ENCODE data around the gene ZDHHC14. TPM values are rescaled to one million over a fixed set of nuclear protein-coding genes. Genes with fewer than 3 reads are reported as not detected.

Gene ZDHHC14
- total RNA-seq, 2 experiments from 2014 or later = 1.7 to 2.5 TPM

DNA sequence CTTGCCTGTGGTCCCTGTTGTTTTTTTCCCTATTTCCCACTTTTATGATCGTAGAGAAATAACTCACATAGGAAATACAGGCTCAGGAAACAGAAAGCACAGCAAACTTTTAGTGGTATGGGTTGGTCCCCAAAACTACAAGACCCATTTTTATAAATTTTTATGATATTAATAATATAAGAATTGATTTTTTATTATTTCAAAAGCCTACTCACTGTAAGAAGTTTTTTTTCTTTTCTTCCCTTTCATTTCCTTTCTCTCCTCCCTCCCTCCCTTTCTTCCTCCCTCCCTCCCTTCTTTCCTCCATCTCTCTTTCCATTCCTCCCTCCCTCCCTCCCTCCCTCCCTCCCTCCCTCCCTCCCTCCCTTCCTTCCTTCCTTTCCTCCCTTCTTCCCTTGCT, 141.5 kb downstream of the ZDHHC14 start:
- no peaks in the 10 kb centered on the region for H3K9me3 Mint-ChIP-seq

DNA sequence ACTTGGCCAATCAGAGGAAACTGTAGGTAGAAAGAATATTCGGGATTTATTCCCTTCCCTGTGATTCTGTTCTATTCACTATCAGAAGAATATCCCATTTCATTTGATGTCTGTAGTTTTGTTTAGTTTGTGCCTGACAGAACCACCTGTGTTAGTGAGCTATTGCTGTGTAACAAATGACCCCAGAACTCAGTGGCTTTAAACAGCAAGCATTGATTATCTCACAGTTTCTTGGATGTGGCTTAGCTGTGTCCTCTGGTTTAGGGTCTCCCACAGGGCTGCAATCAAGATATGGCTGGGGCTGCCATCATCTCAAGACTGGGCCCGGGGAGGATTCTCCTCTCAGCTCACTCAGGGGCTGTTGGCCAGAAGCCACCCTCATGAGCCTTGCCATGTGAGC, 143.7 kb downstream of the ZDHHC14 start:
- no peaks in the 10 kb centered on the region for H3K36me3 Mint-ChIP-seq (ENCODE audit: low read depth)
- no peak overlapping the region for H3K27ac Mint-ChIP-seq
- intact Hi-C loops (cut with micrococcal nuclease) = no loop called here

More for the DNA sequence above, 141.5 kb downstream of the ZDHHC14 start:
- intact Hi-C loops (cut with micrococcal nuclease) = no loop called here
- ATAC-seq = no peak
- Mint-ChIP-seq H3K27ac (no peak overlapping the region), H3K4me1 (ENCODE audit: low read depth) (peaks cover 6% of the 10 kb centered on the region), H3K4me3 (no peak overlapping the region), H3K27me3 (no peaks in the 10 kb centered on the region), H3K36me3 (ENCODE audit: low read depth) (no peaks in the 10 kb centered on the region)
- ChIA-PET POLR2A (no interaction called here), CTCF (interaction anchor here (1.3 kb wide), 1 partner anchor 74 kb away, joined by 3 read pairs; no protein-coding TSS in a partner anchor)
- TF ChIP-seq, protein P1, sequence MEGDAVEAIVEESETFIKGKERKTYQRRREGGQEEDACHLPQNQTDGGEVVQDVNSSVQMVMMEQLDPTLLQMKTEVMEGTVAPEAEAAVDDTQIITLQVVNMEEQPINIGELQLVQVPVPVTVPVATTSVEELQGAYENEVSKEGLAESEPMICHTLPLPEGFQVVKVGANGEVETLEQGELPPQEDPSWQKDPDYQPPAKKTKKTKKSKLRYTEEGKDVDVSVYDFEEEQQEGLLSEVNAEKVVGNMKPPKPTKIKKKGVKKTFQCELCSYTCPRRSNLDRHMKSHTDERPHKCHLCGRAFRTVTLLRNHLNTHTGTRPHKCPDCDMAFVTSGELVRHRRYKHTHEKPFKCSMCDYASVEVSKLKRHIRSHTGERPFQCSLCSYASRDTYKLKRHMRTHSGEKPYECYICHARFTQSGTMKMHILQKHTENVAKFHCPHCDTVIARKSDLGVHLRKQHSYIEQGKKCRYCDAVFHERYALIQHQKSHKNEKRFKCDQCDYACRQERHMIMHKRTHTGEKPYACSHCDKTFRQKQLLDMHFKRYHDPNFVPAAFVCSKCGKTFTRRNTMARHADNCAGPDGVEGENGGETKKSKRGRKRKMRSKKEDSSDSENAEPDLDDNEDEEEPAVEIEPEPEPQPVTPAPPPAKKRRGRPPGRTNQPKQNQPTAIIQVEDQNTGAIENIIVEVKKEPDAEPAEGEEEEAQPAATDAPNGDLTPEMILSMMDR (IDR thresholded peaks at IDR 0.05) = no peak
- DNase-seq = no peak

DNA sequence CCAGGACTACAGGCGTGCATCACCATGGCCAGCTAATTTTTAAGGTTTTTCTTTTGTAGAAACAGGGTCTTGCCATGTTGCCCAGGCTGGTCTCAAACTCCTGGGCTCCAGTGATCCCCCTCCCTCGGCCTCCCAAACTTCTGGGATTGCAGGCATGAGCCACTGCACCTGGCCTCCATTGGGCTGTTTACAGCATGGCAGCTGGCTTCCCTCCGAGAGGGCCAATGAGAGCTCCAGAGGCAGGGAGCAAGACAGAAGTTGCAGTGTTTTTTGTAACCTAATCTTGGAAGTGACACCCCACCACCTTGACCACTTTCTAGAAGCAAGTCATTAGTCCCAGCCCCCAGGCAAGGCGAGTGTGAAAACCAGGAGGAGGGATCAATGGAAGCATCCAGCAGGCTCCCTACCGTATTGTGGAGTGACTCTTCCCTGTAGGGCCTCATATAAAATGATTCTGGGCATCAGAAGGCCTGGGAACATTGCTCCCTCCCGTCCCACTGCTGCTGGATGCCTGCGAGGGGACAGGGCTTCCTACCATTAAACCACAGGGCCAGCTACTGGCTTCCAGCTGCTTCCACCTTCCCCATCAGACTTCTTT, 144.4 kb downstream of the ZDHHC14 start:
- no peak overlapping the region for H3K4me3 Mint-ChIP-seq
- H3K4me1 Mint-ChIP-seq (ENCODE audit: low read depth) = peaks cover 12% of the 10 kb centered on the region
- H3K36me3 Mint-ChIP-seq (ENCODE audit: low read depth) = no peaks in the 10 kb centered on the region
- H3K9me3 Mint-ChIP-seq = no peaks in the 10 kb centered on the region
- ChIA-PET CTCF (interaction anchor here (2.0 kb wide), 1 partner anchor 19 kb away, joined by 5 read pairs; no protein-coding TSS in a partner anchor), POLR2A (interaction anchor here (0.7 kb wide), 1 partner anchor 88 kb away, joined by 3 read pairs; no protein-coding TSS in a partner anchor)
- intact Hi-C loops (cut with micrococcal nuclease) = no loop called here
- ATAC-seq (no peak), DNase-seq (no peak)
- H3K27me3 Mint-ChIP-seq = no peaks in the 10 kb centered on the region
- TF ChIP-seq, protein P1 (IDR thresholded peaks at IDR 0.05) = no peak
- H3K27ac Mint-ChIP-seq = no peak overlapping the region

More for the DNA sequence above, 143.7 kb downstream of the ZDHHC14 start:
- ATAC-seq (no peak), DNase-seq (no peak)
- peaks cover 12% of the 10 kb centered on the region for H3K4me1 Mint-ChIP-seq (ENCODE audit: low read depth)
- no peaks in the 10 kb centered on the region for H3K27me3 Mint-ChIP-seq
- no peak overlapping the region for H3K4me3 Mint-ChIP-seq
- H3K9me3 Mint-ChIP-seq = no peaks in the 10 kb centered on the region
- POLR2A ChIA-PET = interaction anchor here (0.7 kb wide), 1 partner anchor 87 kb away, joined by 3 read pairs; no protein-coding TSS in a partner anchor
- CTCF ChIA-PET = interaction anchor here (2.0 kb wide), 1 partner anchor 18 kb away, joined by 5 read pairs; no protein-coding TSS in a partner anchor
- TF ChIP-seq, protein P1 (IDR thresholded peaks at IDR 0.05) = no peak

DNA sequence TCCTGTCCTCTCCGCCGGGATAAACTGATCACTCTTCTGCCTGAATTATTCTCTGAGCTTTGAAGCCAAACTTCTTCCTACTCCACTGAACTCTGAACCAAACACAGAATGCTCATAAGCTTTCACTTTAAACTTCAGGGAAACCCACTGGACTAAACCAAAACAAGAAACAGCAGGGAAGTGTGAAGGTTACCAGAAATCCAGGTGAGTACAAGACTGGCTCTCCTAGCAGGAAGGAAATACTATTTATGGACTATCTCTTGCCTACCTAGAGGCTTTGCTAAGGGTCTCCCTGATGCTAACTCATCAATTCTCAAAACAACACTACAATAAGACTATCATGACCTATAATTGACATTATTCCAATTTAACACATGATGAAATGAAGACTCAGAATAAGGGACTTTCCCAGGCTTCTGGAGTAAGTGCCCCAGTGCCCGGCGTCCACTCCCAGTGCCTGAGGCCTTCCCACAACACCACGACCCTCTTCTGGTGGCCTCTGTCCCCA, 145.0 kb downstream of the ZDHHC14 start:
- H3K4me3 Mint-ChIP-seq = no peak overlapping the region
- TF ChIP-seq, protein P1 (IDR thresholded peaks at IDR 0.05) = no peak
- H3K27me3 Mint-ChIP-seq = no peaks in the 10 kb centered on the region
- intact Hi-C loops (cut with micrococcal nuclease) = no loop called here
- no peak for ATAC-seq
- H3K36me3 Mint-ChIP-seq (ENCODE audit: low read depth) = no peaks in the 10 kb centered on the region
- CTCF ChIA-PET = interaction anchor here (2.0 kb wide), 1 partner anchor 20 kb away, joined by 5 read pairs; no protein-coding TSS in a partner anchor
- H3K4me1 Mint-ChIP-seq (ENCODE audit: low read depth) = peaks cover 12% of the 10 kb centered on the region
- H3K27ac Mint-ChIP-seq = no peak overlapping the region
- no peak for DNase-seq
- H3K9me3 Mint-ChIP-seq = no peaks in the 10 kb centered on the region
- POLR2A ChIA-PET = no interaction called here

DNA sequence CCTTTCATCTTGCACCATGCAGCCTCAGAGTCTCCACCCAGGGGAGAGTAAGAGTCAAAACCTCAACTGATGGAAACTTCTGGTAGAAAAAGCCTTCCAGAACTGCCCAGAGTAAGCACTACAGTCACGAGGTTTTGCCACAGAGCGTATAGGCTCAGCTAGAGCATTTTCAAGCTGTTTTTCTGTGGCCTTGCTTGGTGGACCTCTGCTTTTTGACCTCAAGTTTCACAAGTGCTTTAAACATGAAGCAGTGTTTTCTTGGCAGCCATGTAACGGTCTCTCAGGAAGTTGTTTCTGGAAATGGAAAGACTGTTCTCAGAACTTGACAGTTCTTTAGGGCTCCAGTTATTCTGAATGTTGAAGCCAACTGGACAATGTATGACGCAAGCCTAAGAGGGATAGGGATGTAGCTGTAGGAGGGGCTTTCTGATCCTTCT, 146.5 kb downstream of the ZDHHC14 start:
- TF ChIP-seq, protein P1 (IDR thresholded peaks at IDR 0.05) = no peak
- H3K36me3 Mint-ChIP-seq (ENCODE audit: low read depth) = no peaks in the 10 kb centered on the region
- ChIA-PET POLR2A (interaction anchor here (0.7 to 1.4 kb wide), 2 partner anchors 14 to 67 kb away, joined by 3 to 5 read pairs; no protein-coding TSS in a partner anchor), CTCF (interaction anchor here (0.7 to 1.6 kb wide), 7 partner anchors 9 to 200 kb away, joined by 3 to 5 read pairs (median 3); no protein-coding TSS in a partner anchor)
- intact Hi-C loops (cut with micrococcal nuclease) = no loop called here
- DNase-seq (peak; percentile 57), ATAC-seq (peak; percentile 97)
- no peak overlapping the region for H3K4me3 Mint-ChIP-seq
- H3K27me3 Mint-ChIP-seq = no peaks in the 10 kb centered on the region
- H3K9me3 Mint-ChIP-seq = no peaks in the 10 kb centered on the region
- peaks cover 12% of the 10 kb centered on the region for H3K4me1 Mint-ChIP-seq (ENCODE audit: low read depth)
- no peak overlapping the region for H3K27ac Mint-ChIP-seq

Data from activated CD8-positive, alpha-beta T cell treated with anti-CD3 and anti-CD28 coated beads for 36 hours (primary cell).